Astrocyte of the cerebellum (primary cell): ENCODE data around the gene LAMB4.
A peak's percentile ranks its signal among the peaks of the same experiment; 100 is the strongest.

Source experiments
- DNase-seq: peaks from one replicate; pipeline ENCODE4 v3.0.0-alpha.2; 2011; ENCODE audit warnings: low read depth
- H3K4me3 ChIP-seq: 2 replicates; pipeline ENCODE4 v1.5.1; 2011; ENCODE audit warnings: mild to moderate bottlenecking, low read depth, low read length, moderate library complexity
- CTCF ChIP-seq: IDR thresholded peaks from 2 replicates; pipeline ENCODE4 v1.5.1; 2012; ENCODE audit warnings: low read length, low read depth, moderate library complexity, mild to moderate bottlenecking; ENCODE audit errors: missing control alignments
- in situ Hi-C: cut with HindIII; loops from 2 replicates; pipeline ENCODE4 v1.10.0; 2017; ENCODE audit warnings: low sequenced_read_pairs

Gene LAMB4

GRCh38 chr7:108104324-108104723, 25.8 kb downstream of the LAMB4 start:
- TF ChIP-seq CTCF: no peak
- no peak for DNase-seq
- H3K4me3 ChIP-seq: no peak overlapping the region
- in situ Hi-C loops: no loop called here

- no peak for DNase-seq
- no peak overlapping the region for H3K4me3 ChIP-seq
- TF ChIP-seq CTCF: no peak
- in situ Hi-C loops: no loop called here
Measured at GRCh38 chr7:108103558-108104298, 26.4 kb downstream of the LAMB4 start.

GRCh38 chr7:108102671-108103312, 27.4 kb downstream of the LAMB4 start:
- in situ Hi-C loops: no loop called here
- no peak overlapping the region for H3K4me3 ChIP-seq
- TF ChIP-seq CTCF: no peak
- no peak for DNase-seq

- H3K4me3 ChIP-seq: no peak overlapping the region
- in situ Hi-C loops: no loop called here
- DNase-seq: no peak
- no peak for TF ChIP-seq CTCF
Measured at GRCh38 chr7:108101759-108102158, 28.4 kb downstream of the LAMB4 start.

GRCh38 chr7:108099713-108100112, 30.4 kb downstream of the LAMB4 start:
- in situ Hi-C loops: no loop called here
- no peak for DNase-seq
- no peak for TF ChIP-seq CTCF
- no peak overlapping the region for H3K4me3 ChIP-seq

GRCh38 chr7:108097703-108098102, 32.5 kb downstream of the LAMB4 start:
- H3K4me3 ChIP-seq: no peak overlapping the region
- TF ChIP-seq CTCF: peak; percentile 20
- no peak for DNase-seq
- in situ Hi-C loops: no loop called here
